ENCODE data around the gene POU2AF1.
A peak's percentile ranks its signal among the peaks of the same experiment; 100 is the strongest.

Gene POU2AF1, protein sequence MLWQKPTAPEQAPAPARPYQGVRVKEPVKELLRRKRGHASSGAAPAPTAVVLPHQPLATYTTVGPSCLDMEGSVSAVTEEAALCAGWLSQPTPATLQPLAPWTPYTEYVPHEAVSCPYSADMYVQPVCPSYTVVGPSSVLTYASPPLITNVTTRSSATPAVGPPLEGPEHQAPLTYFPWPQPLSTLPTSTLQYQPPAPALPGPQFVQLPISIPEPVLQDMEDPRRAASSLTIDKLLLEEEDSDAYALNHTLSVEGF

GRCh38 chr11:111378861-111379601 lies at the start of gene POU2AF1:
POU2AF1 (minus strand) TSS chr11:111379275; CDS start chr11:111379177, 98 bp downstream.
- peak; percentile 83 for DNase-seq

DNA sequence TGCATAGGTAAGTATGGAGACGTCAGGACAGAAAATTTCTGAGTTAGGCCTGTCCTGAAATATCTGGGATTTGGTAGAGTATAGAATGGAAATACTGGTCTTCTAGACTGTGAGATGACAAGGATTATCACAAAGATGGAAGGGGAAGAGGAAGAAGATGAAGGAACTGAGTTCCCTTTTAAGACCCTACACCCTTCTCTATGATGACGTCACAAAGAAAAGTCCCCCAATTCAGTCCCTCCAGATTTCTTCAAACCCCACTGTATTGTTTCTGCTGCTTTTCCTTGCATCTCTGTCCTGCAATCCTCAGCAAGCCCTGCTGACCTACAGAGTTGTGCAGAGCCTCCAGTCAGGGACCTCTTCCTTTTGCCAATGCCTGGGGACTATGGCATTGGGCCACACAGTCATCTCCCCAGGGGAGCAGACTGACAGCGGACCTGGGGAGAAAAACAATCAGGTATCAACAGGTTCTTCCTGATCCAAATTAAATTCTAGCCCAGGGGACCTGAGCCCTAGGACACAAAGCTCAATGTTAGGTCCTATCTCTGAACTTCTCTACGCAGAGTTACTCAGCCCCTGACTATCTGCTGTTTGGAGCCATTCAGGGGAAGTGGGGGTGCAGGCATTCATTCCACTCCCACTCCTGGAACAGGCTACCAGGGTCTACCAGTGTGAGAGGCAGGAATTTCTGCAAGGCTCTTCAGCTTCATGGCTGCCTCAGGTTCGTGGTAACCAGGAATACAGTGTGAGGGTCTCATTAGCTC lies 49.2 kb upstream of the POU2AF1 start:
- no peak for DNase-seq

DNA sequence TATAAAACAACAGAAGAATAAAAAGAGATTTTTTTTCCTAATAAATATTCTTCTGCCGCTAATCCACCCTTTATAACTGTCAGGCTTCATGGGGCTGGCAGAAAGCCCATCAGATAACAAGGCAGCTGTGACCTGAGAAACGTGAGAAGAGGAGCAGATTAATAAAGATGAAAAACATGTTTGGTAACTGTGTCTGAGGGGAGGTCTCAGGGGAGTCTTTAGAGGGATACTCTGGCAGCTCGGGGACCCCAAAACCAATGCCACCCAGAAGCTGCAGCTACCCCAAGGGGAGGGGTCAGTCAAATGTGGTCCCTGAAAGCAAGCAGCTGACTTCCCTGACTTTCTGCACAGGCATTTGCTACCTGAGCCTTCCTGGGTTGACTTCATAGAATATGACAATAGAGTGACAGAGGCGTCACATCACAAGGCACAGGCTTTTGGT lies 48.4 kb upstream of the POU2AF1 start:
- peak; percentile 37 for DNase-seq

DNA sequence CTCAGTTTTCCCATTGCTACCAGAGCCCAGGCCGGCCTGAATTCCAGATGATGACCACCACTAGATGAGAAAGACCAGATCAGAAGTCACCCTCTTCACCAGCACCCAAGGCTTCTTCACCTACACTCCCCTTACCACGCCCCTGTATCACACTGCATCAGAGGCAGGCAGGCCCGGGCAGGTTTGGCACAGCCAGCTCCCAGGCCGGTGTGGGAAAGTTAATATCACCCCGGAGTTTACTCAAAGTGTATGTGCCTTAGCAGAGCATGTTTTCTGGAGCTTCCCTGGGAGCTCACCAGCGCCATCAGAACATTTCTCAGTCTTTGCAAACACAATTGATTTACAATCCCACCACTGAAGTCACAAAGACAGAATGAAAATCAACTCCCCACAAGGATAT lies 47.5 kb upstream of the POU2AF1 start:
- no peak for DNase-seq

GRCh38 chr11:111423250-111423615 lies 44.2 kb upstream of the POU2AF1 start:
- no peak for DNase-seq

DNA sequence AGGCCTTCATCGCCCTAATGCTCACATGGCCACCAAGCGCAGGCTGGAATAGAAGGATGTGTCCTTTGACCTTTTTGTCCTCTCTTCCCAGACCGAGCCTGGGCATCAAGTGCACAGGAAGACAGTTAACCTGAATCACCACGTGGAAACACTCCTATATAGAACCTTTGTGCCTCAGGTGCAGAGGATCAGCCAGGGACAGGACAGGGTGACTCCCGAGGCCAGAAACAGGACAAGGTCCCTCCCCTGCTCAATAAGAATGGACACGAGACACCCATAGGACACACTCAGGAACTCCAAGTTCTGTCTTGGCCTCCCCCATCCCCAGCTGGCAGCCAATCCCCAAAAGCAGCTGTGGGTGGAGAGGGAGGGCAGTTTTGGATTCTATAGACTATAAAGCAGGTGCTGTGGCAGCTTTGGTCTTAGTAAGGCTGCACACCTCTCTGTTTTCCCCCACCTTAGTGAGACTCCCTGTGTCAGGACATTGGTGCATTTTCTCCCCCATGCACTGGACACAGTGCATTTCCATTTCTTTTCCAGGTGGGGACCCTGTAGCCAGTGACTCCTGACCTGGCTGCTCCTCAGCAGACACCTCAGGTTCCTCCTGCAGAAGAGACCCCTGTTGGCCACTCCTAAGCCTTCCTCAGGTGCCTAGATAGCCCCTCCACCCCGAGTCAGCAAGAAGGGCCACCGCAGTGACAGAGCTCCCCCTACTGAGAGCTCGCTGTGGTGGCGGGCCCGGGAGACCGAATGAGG lies 43.6 kb upstream of the POU2AF1 start:
- DNase-seq = peak; percentile 77

GRCh38 chr11:111421251-111421650 lies 42.2 kb upstream of the POU2AF1 start:
- DNase-seq = no peak

- DNase-seq = peak; percentile 43
Observed at GRCh38 chr11:111419641-111420327, 40.7 kb upstream of the POU2AF1 start.

DNA sequence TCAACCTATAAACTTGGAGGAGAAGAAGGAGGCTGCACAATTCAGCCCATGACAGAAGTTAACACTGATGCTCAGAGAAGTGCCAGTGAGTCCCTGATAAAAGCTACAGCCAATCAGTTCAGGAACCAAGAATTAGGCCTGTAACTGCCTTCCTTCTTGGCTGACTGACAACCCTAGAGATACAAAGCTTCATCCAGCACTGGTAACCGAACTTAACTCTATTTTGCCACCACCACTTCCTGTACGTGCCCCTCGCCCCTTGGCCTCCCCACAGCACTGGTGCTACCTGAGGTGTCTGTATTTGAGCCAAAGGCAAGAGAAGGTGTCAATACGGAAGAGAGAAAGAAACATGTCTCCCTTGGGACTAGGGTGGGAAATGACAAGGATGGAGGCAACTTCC lies 40.1 kb upstream of the POU2AF1 start:
- no peak for DNase-seq

GRCh38 chr11:111418436-111418787 lies 39.3 kb upstream of the POU2AF1 start:
- no peak for DNase-seq

DNA sequence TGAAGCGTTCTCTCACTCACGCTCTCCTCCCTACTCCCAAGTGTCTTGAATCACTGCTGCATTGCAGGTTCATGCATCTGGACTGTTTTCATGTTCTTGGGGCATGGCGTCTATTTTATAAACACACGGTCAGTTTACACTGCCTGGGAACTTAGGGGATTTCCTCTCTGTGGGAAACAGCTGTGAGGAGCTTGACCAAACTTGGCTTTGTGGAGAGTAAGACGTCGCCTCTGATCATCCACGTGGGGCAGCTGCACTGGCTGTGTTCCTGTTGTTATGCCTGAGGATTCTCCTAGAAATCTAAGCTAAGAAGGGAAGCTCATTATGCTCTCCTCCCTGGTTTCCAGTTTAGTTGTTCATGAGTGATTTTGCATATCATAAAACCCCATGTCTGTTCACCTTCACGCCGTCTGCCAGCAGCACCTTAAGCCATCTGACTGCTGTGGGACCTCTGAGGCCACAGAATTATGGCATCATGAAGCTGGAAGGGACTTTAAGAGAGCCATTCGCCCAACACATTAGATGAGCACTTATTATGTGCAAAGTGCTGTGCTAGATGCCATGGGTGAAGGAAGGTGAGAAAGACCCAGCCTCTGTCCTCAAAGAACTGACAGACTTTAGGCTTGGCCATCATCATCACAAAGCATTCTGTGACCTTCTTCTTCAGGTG lies 38.8 kb upstream of the POU2AF1 start:
- peak; percentile 49 for DNase-seq

GRCh38 chr11:111417011-111417765 lies 38.1 kb upstream of the POU2AF1 start:
- peak; percentile 75 for DNase-seq

DNA sequence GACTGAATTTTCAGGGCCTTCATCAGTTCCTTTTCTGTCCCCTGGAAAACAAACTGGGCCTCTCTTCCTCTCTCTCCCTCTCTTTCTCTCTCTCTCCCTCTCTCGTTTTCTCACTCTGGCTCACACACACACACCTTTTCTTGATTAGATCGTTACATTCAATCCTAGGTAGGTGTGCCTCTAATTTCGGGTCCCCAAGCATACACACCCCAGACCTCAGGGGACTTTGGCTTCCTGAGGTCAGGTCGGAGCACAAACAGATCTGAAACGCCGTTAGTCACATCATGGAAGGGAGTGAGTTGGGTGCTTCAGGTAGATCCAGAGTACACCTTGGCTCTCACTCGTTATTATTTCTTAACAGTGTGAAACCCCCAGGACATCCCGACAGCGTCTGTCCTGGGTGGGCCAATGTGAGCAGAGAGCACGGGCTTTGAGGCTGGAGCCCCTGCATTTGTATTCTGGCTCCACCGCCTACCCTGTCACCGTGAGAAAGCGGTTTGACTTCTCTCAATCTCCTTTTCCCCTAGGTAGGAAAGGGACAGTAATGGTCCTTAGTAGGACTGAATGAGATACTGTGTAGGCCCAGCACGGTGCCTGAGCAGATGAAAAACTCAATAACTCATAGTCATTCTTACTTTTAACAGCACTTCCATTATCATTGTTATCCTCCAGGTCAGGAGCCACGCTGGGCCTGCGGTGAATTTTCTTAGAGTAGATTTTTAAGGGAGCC lies 37.3 kb upstream of the POU2AF1 start:
- no peak for DNase-seq

- DNase-seq = peak; percentile 30
Observed at GRCh38 chr11:111414936-111415335, 35.9 kb upstream of the POU2AF1 start.

- DNase-seq = peak; percentile 33
Observed at GRCh38 chr11:111414267-111414931, 35.3 kb upstream of the POU2AF1 start.

GRCh38 chr11:111413849-111414248 lies 34.8 kb upstream of the POU2AF1 start:
- DNase-seq = no peak

DNA sequence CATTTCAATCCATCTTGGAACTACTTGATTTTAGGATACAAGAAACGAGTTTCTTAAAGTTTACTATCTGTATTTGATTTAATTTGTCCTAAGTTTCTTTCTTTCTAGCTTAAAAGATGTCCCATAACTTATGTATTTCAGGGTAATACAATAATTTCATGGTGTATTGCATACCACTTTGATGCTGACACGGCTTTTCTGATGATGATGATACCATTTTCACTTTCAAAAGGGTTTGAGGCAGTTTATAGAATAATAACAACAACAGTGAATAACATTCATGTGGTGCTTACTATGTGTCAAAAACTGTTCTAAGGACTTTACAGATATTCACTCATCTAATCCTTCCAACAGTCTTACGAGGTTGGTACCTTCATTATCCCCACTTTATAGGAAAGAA lies 33.2 kb upstream of the POU2AF1 start:
- DNase-seq = peak; percentile 40

GRCh38 chr11:111411456-111411855 lies 32.4 kb upstream of the POU2AF1 start:
- DNase-seq = no peak

DNA sequence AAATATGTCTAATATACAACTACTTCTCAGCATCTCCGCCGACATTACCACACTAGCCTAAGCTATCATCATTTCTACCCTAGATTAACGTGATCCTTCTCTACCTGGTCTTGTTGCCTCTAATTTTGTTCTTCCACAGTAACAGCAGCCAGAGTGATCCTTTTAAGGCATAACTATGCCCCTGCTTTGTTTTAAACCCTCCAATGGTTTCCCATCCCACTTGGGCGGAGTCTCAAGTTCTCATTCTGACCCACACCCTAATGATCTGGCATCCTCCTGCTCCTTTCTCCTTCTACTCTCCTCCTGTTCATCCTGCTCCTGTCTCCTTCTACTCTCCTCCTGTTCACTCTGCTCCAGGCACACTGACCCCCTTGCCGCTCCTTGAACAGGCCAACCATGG lies 31.9 kb upstream of the POU2AF1 start:
- DNase-seq = no peak

DNA sequence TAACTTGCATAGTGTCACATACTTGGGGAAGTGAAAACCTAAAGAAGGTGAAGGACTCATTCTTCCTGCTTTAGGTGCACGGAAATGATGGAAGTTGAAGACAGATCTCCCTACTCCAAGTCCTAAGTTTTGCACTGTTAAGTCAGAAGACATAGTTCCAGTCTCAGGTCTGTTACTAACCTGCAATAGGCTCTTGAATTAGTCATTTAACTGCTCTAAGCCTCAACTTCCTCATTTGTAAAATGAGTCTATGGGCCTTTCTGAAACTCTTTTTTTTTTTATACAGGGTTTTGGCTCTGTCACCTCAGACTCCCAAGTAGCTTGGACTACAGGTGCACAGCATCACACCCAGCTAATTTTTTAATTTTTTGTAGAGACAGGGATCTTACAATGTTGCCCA lies 30.8 kb upstream of the POU2AF1 start:
- DNase-seq = peak; percentile 72

All from RPMI8226 (cell line).